Measurements from ENCODE around the gene CRYBB3. TPM values are rescaled to one million over a fixed set of nuclear protein-coding genes. Genes with fewer than 3 reads are reported as not detected.

CRYBB3 gene
- total RNA-seq, 1 experiment from 2014 or later = 0.64 TPM

- DNase-seq (ENCODE audit: low read depth, low spot score) (no peak), ATAC-seq (no peak)
- ChIA-PET CTCF (no interaction called here), RAD21 (ENCODE audit: low non-redundant PET in 1 of 2, low total read pairs in 2 of 2, uncharacterized antibody in 2 of 2, unreplicated experiment in 2 of 2) (no interaction called here), POLR2A (no interaction called here)
- Histone ChIP-seq H3K9me3 (ENCODE audit: control insufficient read depth in 1 of 2, insufficient read depth in 1 of 2, low read depth in 1 of 2, low read length in 2 of 2) (no peaks in the 10 kb centered on the region), H3K4me3 (replicated peaks in 1 of 2; ENCODE audit: low read depth in 1 of 2, low read length in 2 of 2) (no peak overlapping the region), H3K27me3 (ENCODE audit: insufficient read depth, low read length) (no peaks in the 10 kb centered on the region), H3K27ac (ENCODE audit: low read depth, low read length) (no peak overlapping the region), H2AFZ (ENCODE audit: low read depth, low read length, poor library complexity, severe bottlenecking) (no peak overlapping the region), H4K20me1 (ENCODE audit: insufficient read depth) (no peaks in the 10 kb centered on the region), H3K79me2 (ENCODE audit: insufficient read depth, low read length) (0 out of 2 replicates have a peak, but pooled peaks cover 3% of the 10 kb centered on the region), H3K36me3 (ENCODE audit: control insufficient read depth in 1 of 2, insufficient read depth in 2 of 2, low read length in 2 of 2) (no peaks in the 10 kb centered on the region; a peak in 1 of 4 replicates), H3K9ac (ENCODE audit: low read length) (no peak overlapping the region), H3K4me1 (ENCODE audit: control insufficient read depth in 1 of 2, insufficient read depth in 2 of 2, low read length in 2 of 2) (peaks cover 2 to 5% of the 10 kb centered on the region in 2 experiments; a peak in 2 of 4 replicates), H3K4me2 (ENCODE audit: low read length) (no peak overlapping the region), H3K9me2 (ENCODE audit: insufficient read depth) (no peaks in the 10 kb centered on the region)
- no TSS peak for BruUV-seq (replicated peaks)
- TF ChIP-seq EZH2 (IDR thresholded peaks at IDR 0.05) = no peak
- no peak for TF ChIP-seq SRF (IDR thresholded peaks at IDR 0.05; ENCODE audit: low read depth)
- no peak for TF ChIP-seq CEBPB (IDR thresholded peaks at IDR 0.05; ENCODE audit: low read depth)
- no peak for TF ChIP-seq CTCF (IDR thresholded peaks at IDR 0.05 in 2 of 3, conservative IDR thresholded peaks at IDR 0.05 in 1 of 3; ENCODE audit: borderline replicate concordance in 1 of 3, insufficient read depth in 1 of 3, low read depth in 2 of 3, low read length in 2 of 3)
- TF ChIP-seq YY1 (IDR thresholded peaks at IDR 0.05; ENCODE audit: extremely low read depth, insufficient replicate concordance, low read depth, low read length) = no peak
- TF ChIP-seq ZNF274 (IDR thresholded peaks at IDR 0.05; ENCODE audit: low read depth, low read length) = no peak
- TF ChIP-seq JUND (IDR thresholded peaks at IDR 0.05) = no peak
- no peak for TF ChIP-seq EGR1 (IDR thresholded peaks at IDR 0.05; ENCODE audit: low read depth)
- TF ChIP-seq TCF7L2 (IDR thresholded peaks at IDR 0.05; ENCODE audit: borderline replicate concordance, extremely low read depth, insufficient read depth, insufficient read length) = no peak
- TF ChIP-seq POLR2A (IDR thresholded peaks at IDR 0.05; ENCODE audit: borderline replicate concordance, extremely low read depth, insufficient read depth, insufficient read length) = no peak
- no peak for TF ChIP-seq RAD21 (IDR thresholded peaks at IDR 0.05; ENCODE audit: low read depth)
- no peak for TF ChIP-seq ZBTB33 (IDR thresholded peaks at IDR 0.05; ENCODE audit: extremely low read depth, insufficient replicate concordance, low read length)
- TF ChIP-seq CBX3 (IDR thresholded peaks at IDR 0.05; ENCODE audit: low read depth) = no peak
- TF ChIP-seq MAX (IDR thresholded peaks at IDR 0.05) = no peak
- TF ChIP-seq ELF1 (IDR thresholded peaks at IDR 0.05; ENCODE audit: borderline replicate concordance, low read depth) = no peak
- intact Hi-C loops (cut with micrococcal nuclease) = no loop called here
Observed at GRCh38 chr22:25161017-25161915, 38.4 kb upstream of the CRYBB3 start.

Measured in HCT116 (cell line).